ENCODE measurements around the gene SEMA3E.
"Not testable (repeated sequence)": the region's sequence is repeated elsewhere in the genome, so short reads cannot be mapped to it uniquely, and the experiment has no call there.

The SEMA3E gene

GRCh38 chr7:83452256-83452655 is 196.7 kb downstream of the SEMA3E start:
- no peak for DNase-seq (ENCODE audit: low read depth in 2 of 2)

DNA sequence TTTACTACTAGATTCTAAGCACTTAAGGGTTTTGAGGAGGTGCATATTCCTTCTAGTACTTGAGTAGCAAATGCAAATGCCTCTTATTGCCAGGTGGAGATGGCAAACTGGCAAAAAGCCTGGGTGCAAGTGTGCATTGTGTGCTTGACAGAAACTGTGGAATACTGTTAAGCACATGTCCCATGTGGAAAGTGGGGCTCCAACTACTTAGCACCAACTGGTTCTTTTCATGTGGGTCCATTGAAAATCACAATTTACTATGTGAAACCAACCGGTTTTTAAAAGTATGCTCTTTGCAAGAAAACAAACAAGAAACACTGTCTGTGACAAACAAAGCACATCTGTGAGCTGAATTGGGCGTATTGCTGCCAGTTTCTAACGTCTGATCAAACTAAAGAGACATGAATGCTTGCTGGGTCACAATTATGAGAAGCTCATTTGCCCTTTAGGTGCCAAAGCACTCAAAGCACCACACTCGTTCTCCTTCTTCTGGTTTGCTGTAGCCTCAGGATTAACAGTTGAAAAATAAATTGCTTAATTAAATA is 197.4 kb downstream of the SEMA3E start:
- DNase-seq (ENCODE audit: low read depth in 2 of 2) = no peak

- no peak for DNase-seq (ENCODE audit: low read depth in 2 of 2)
These were observed 199.2 kb downstream of the SEMA3E start for GRCh38 chr7:83449781-83450180.

GRCh38 chr7:83447681-83448080 is 201.3 kb downstream of the SEMA3E start:
- DNase-seq (ENCODE audit: low read depth in 2 of 2) = no peak

DNA sequence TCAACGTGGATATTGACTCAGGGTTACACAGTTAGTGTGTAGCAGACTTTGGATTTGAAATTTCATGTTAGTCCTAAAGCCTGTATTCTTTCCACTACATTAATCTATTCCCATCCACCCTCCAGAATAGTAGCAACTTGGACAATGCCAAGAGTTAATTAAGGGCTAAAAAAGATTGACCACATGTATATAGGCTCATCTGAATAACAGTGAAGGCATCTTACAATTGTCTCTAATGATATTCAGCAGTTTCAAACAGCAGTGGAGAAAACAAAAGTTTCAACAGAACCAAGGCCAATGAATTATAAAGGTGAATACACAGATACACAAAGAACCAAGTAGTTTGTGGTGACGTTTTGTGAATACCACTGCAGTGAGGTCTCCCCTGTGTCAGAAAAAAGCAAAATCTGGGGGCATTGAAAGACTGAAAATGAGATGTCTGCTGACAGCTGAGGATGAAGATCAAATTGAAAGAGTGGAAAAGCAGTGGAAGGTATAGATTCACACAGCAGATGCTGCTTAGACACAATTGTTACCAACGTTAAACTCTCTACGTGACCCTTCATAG is 202.8 kb downstream of the SEMA3E start:
- no peak for DNase-seq (ENCODE audit: low read depth in 2 of 2)

DNA sequence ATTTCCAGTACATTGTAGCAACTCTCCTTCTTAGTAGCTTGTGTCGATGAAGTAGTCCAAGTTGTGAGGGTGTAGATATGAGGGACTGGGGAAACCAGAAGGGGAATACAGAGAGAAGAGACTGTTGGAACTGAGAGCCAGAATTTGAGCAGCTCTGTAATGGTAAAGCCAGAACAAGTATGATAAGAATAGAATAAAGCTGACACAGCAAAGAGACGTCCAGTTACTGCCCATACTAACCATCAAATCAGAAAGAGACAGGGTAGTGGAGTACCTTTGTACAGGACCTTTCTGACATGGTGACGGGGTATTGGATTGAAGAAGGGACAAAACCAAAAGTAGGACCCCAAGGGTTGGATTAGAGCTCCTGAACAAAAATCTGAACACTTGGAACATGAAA is 206.0 kb downstream of the SEMA3E start:
- DNase-seq (ENCODE audit: low read depth in 2 of 2) = no peak

DNA sequence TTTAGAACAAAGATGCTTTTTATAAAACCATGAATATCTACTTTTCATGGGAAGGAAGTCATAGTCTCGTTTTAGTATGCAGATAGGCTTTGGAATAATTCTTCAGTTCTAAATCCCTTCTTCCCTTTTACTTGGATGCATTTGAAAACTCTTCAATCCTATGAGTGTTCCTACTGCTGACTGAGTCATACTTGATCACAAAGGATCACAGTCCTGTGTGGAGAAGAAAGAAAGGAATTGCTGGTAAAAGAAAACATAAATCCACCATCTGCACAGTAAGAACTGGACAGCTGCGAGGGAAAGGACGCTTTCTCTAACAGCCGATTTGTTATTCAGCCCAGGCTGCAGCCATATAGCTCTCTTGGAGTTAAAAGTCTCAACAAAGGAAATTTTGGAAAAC is 209.9 kb downstream of the SEMA3E start:
- no peak for DNase-seq (ENCODE audit: low read depth in 2 of 2)

DNA sequence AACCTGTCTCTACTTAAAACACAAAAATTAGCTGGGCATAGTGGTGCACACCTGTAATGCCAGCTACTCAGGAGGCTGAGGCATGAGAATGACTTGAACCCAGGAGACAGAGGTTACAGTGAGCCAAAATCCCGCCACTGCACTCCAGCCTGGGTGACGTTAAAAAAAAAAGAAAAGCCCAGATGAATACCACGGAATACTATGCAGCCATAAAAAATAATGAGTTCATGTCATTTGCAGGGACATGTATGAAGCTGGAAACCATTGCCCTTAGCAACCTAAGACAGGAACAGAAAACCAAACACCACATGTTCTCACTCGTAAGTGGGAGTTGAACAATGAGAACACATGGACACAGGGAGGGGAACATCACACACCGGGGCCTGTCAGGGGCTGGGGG is 218.7 kb downstream of the SEMA3E start:
- not testable (repeated sequence) for DNase-seq (ENCODE audit: low read depth in 2 of 2)

- DNase-seq (ENCODE audit: low read depth in 2 of 2) = no peak
These were observed 219.4 kb downstream of the SEMA3E start for GRCh38 chr7:83429493-83429892.

- DNase-seq (ENCODE audit: low read depth in 2 of 2) = no peak
These were observed 221.1 kb downstream of the SEMA3E start for GRCh38 chr7:83427884-83428283.

DNA sequence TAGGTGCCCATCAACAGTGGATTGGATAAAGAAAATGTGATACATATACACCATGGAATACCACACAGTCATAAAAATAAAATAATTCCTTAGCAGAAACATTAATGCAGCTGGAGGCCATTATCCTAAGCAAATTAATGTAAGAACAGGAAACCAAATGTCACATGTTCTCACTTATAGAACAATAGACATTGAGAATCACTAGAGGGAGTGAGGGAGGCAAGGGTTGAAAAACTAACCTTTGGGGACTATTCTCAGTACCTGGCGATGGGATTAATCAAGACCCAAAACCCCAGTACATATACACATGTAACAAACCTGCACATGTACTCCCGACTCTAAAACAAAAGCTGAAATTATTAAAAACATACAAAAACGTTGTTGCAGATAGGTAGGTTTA is 222.6 kb downstream of the SEMA3E start:
- no peak for DNase-seq (ENCODE audit: low read depth in 2 of 2)

- no peak for DNase-seq (ENCODE audit: low read depth in 2 of 2)
These were observed 229.9 kb downstream of the SEMA3E start for GRCh38 chr7:83419013-83419412.

- no peak for DNase-seq (ENCODE audit: low read depth in 2 of 2)
These were observed 233.1 kb downstream of the SEMA3E start for GRCh38 chr7:83415840-83416239.

DNA sequence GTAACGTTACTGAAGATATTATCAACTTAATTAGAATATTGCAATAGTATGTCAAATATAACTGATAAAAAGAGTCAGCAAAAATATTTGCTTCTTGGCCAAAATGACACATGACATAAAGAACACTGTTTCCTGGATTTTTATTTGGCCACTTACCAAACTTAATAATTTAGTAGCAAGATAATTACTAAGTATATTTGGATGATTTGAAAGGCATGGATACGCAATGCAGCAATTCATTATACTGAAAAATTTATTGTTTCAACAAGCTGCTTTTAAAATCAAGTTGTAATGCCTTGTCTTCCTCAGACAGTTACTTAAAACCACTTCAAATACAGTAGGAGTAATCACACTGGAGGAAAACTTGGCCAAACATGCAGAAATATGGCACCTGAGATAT is 234.0 kb downstream of the SEMA3E start:
- no peak for DNase-seq (ENCODE audit: low read depth in 2 of 2)

- DNase-seq (ENCODE audit: low read depth in 2 of 2) = no peak
These were observed 235.1 kb downstream of the SEMA3E start for GRCh38 chr7:83413831-83414230.

DNA sequence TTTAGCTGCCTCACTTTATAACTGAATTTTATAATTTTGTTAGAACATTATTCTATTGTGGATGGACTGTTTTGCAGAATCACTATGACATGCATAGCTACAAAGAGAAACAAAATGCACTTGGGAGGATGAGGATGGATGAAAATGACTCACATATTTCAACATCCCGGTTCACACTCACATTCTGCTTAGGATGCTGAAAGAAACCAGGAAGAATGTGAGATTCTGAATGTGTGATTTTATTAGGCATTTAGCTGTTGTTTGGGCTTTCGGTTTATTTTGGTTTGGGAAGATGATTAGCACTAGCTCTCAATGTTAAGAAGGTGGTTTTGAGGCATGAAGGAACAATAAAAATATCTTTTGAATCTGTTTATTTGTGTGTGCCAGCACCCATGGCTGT is 235.5 kb downstream of the SEMA3E start:
- no peak for DNase-seq (ENCODE audit: low read depth in 2 of 2)

DNA sequence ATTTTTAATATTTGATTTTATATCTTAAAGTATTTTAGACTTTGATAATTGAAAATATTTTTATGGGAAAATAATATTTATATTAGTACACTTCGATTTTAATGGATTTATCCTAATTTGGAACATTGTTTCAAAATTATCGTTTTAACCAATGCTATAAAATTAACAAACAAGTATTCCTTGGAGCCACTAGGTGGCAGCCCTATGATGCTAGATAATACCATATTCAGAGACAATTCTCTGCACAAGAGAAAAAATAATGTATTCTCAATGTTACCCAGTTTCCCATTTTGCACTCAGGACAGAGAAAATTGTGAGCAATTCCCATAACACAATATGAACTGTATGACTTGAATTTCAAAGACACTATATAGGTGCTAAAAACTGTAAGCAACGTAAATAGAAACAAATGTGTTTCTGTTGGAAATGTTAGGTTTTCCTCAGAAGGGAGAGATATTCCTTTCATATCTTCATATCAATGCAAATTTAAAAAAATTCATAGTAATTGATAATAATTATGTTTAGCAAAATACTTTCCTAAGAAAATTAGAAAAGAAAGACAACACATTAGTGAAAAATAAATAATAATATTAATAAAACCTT is 237.8 kb downstream of the SEMA3E start:
- no peak for DNase-seq (ENCODE audit: low read depth in 2 of 2)

DNA sequence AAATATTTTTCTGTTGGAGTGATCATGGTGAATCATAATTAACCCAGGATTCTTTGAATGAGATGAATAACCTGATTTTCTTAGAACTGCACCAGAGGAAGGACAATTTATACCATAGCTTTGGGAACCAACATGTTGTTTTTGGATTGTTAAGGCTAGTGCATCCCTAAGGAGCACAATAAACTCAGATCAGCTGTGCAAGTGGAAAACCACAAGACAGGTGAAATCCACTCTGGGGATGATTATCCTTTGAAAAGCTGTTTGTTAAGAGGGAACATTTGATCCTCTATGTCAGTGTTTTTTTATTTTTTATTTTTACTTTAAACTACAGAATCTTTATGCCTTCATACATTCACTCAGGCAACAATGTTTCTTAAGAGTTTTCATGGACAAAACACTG is 254.2 kb downstream of the SEMA3E start:
- no peak for DNase-seq (ENCODE audit: low read depth in 2 of 2)

DNA sequence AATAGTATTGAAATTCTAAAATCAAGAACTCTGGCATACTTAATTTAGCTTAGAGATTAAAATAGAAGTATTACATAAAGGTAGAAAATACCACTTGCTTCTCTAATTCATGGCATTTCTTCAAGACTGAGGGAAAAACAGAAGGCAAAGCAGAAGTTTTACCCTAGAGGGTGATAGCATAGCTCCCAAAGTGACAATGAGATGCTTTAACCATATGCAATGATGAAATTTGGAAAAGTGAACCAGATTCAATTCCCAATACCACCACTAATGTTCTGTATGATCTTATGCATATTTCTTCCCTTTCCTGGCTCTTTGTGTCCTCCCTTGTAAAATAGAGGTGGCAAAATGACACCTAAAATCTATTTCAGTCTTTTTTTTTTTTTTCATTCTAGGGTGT is 260.5 kb downstream of the SEMA3E start:
- DNase-seq (ENCODE audit: low read depth in 2 of 2) = no peak

DNA sequence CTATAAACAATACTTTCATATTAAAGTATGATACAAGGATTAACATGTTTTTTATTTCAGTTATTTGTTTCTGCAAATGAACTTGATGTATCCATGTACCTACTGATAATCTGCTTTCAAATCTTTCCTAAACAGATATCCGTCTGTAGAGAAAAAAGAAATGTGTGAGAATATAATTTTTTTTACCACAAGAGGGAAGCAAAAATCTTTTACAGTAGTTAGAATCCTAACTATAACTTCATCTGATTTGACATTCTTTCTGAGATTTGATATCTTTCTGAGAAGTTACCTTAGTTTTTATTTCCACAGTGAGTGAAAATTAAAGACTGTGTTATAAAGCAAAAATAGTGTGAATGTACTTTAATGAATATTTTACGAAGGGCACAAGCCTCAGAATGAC is 282.3 kb downstream of the SEMA3E start:
- DNase-seq (ENCODE audit: low read depth in 2 of 2) = no peak

DNA sequence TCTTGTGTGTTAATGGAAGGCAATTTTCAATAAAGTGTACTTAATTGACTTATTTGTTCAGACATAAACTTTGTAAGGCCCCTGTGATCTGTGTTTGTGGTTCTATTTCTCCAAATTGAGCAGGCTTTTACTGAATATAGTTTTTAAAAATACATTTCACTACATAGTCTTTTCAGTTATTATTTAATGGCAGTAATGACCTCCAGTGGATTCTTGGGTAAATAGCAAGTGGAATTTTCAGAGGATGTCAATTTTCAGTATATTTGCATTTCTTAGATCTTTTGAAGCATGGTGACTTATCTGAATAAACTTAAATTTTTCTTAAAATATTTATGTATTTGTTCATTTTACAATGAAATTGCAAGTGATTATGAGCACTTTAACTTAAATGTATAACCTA is 283.2 kb downstream of the SEMA3E start:
- no peak for DNase-seq (ENCODE audit: low read depth in 2 of 2)

- no peak for DNase-seq (ENCODE audit: low read depth in 2 of 2)
These were observed 285.9 kb downstream of the SEMA3E start for GRCh38 chr7:83362871-83363550.

- DNase-seq (ENCODE audit: low read depth in 2 of 2) = no peak
These were observed 289.8 kb downstream of the SEMA3E start for GRCh38 chr7:83359108-83359507.
